ENCODE measurements around the gene FCAMR.
A peak's percentile ranks its signal among the peaks of the same experiment; 100 is the strongest.

FCAMR gene

GRCh38 chr1:206911064-206911663, 59.1 kb downstream of the FCAMR start:
- peak in 1 of 2 experiments; percentile 40 for DNase-seq (ENCODE audit: low read depth in 2 of 2)

GRCh38 chr1:206909883-206910318, 60.4 kb downstream of the FCAMR start:
- no peak for DNase-seq (ENCODE audit: low read depth in 2 of 2)

GRCh38 chr1:206909161-206909882, 60.9 kb downstream of the FCAMR start:
- no peak for DNase-seq (ENCODE audit: low read depth in 2 of 2)

- DNase-seq (ENCODE audit: low read depth in 2 of 2) = no peak
These were observed 62.2 kb downstream of the FCAMR start for GRCh38 chr1:206908038-206908437.

Measured in fibroblast of skin of left quadriceps (primary cell).